GM20000 (cell line): ENCODE measurements around the gene ITGA2.

Experiments used
- DNase-seq: peaks from one replicate; pipeline ENCODE4 v3.0.0; 2012; ENCODE audit warnings: low spot score
- CTCF ChIP-seq: IDR thresholded peaks from 2 replicates; pipeline ENCODE4 v1.5.1; 2012; ENCODE audit warnings: mild to moderate bottlenecking, control low read depth; ENCODE audit errors: extremely low read depth, missing control alignments

ITGA2 gene

GRCh38 chr5:53041071-53041692 is 52.0 kb downstream of the ITGA2 start:
- no peak for TF ChIP-seq CTCF
- DNase-seq = peak; percentile 8

DNA sequence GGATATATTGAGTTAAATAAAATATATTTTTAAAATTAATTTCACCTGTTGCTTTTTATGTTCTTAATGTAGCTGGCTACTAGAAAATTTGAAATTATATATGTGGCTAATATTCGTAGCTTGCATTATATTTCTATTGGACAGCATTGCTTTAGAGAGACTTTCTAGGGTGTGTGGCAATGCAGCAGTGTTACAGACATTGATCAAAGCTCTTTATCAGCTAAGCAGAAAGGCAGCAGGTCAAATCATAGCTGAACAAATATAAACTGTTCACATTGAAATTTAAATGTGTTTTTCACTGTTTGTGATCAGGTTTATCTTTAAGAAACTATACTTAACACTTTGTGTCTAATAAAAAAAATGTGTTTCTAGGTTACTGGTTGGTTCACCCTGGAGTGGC is 52.6 kb downstream of the ITGA2 start:
- DNase-seq = no peak
- no peak for TF ChIP-seq CTCF

DNA sequence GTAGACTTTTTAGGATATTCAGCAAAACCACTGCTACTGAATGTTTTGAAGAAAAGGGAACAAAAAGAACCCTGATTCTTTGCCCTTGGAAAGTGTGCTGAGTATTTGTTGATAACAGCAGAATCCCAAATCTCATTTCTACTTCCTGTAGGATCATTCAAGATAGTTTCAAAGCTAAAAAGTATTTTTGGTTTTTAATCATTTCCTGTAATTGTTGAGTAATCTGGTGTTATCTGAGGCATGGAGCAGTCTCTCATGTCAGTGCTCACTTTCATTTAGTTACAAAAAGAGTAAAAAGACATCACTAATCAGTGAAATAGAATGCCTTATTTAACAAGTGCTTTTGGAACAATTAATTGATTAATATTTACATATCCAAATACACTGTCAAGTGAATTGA is 56.1 kb downstream of the ITGA2 start:
- no peak for TF ChIP-seq CTCF
- no peak for DNase-seq

DNA sequence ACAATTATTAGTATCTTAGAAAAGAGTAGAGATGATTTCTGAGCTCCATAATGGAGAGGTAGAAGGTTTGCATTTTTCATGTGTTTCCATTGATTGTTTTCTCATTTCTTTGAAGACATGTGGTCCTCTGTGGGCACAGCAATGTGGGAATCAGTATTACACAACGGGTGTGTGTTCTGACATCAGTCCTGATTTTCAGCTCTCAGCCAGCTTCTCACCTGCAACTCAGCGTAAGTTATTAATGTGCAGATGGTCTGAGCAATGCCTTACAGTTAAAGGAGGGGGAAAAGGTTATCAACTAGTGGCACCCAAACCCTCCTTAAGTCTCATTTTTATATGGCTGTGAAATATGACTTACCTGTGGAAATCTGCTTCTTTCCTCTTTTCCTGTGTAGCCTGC is 59.1 kb downstream of the ITGA2 start:
- DNase-seq = no peak
- TF ChIP-seq CTCF = no peak

- DNase-seq = no peak
- no peak for TF ChIP-seq CTCF
Observed at GRCh38 chr5:53052499-53052898, 63.3 kb downstream of the ITGA2 start.

- TF ChIP-seq CTCF = no peak
- no peak for DNase-seq
Observed at GRCh38 chr5:53053364-53053763, 64.2 kb downstream of the ITGA2 start.

DNA sequence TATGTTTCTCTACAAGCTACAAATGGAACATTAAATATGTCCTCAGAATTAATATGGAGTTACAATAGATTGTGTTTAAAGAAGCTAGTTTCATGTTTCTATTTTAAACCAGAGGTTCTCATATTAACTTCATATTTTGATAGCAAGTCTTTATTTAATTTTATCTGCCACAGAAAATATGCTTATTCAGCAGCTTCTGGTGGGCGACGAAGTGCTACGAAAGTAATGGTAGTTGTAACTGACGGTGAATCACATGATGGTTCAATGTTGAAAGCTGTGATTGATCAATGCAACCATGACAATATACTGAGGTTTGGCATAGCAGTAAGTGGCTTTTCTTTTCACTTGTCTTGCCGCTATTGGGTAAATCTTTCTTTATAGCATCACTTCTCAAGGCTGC is 66.2 kb downstream of the ITGA2 start:
- no peak for TF ChIP-seq CTCF
- DNase-seq = no peak
